Measurements from ENCODE around the gene DTX1.

DTX1 gene

GRCh38 chr12:113056631-113057488 is at the start of gene DTX1:
Gene DTX1, plus strand, starts transcription at chr12:113056730. Its CDS starts 1,463 bp downstream, at chr12:113058193.
- DNase-seq (ENCODE audit: low spot score), result peak; percentile 58
- FAIRE-seq, result no peak

DNA sequence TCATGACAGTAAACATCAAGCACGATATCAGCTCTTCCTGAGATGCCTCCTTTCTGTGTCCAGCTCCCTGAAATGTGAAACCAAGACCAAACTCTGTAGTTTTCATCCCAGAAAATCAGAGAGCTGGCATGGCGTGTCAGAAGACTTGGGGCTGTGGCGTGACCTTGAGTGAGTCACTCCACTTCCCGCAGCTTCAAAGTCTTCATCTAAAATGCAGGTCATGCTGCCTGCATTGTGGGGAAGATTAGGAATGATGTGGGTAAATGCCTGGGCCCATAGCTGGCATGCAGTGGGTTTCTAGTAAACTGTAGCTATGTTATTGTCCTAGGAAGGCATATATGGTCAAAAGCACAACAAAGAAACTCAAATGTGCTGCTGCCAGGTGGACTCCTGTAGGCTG is 49.4 kb upstream of the DTX1 start:
- peak; percentile 70 for DNase-seq (ENCODE audit: low spot score)
- no peak for FAIRE-seq

- FAIRE-seq (no peak), DNase-seq (ENCODE audit: low spot score) (no peak)
Measured at GRCh38 chr12:113010701-113011100, 45.8 kb upstream of the DTX1 start.

DNA sequence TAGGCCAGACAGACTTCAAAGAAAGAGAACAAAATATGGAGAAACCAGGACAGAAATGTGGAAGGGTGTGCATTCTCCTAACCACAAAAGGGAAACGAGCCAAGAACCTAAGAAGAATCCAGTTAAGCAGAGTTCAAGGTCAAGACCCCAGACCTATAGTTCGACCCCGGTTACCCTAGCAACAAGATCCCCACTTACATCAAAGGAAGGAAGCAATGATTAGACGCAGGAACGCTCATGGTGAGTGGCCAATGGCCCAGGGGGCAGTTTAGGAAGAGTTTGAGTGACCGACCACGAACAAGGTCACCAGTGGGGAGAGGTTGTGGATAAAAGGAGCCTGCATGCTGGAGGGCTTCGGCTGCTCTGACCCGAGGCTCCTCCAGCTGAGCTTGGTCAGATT is 42.0 kb upstream of the DTX1 start:
- FAIRE-seq (no peak), DNase-seq (ENCODE audit: low spot score) (no peak)

- DNase-seq (ENCODE audit: low spot score) (no peak), FAIRE-seq (no peak)
Measured at GRCh38 chr12:113016796-113017195, 39.7 kb upstream of the DTX1 start.

GRCh38 chr12:113019025-113019424 is 37.5 kb upstream of the DTX1 start:
- FAIRE-seq (no peak), DNase-seq (ENCODE audit: low spot score) (peak; percentile 38)

DNA sequence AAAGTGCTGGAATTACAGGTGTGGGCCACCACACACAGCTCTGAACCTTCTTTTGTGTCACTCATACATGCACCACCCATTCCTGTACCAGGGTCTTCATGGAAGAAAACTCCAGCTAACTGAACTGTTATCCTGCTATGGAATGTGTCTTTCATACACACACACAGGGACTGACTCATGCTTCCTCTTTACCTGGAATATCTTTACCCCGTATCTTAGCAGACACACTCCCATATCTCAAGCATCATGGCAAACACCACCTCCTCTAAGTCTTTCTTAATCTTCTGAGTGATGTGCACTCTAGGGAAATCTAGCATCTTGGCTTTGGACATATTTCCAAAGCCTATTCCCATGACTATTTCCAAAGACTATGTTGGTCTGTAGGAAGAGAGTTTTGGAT is 35.0 kb upstream of the DTX1 start:
- FAIRE-seq (no peak), DNase-seq (ENCODE audit: low spot score) (no peak)

DNA sequence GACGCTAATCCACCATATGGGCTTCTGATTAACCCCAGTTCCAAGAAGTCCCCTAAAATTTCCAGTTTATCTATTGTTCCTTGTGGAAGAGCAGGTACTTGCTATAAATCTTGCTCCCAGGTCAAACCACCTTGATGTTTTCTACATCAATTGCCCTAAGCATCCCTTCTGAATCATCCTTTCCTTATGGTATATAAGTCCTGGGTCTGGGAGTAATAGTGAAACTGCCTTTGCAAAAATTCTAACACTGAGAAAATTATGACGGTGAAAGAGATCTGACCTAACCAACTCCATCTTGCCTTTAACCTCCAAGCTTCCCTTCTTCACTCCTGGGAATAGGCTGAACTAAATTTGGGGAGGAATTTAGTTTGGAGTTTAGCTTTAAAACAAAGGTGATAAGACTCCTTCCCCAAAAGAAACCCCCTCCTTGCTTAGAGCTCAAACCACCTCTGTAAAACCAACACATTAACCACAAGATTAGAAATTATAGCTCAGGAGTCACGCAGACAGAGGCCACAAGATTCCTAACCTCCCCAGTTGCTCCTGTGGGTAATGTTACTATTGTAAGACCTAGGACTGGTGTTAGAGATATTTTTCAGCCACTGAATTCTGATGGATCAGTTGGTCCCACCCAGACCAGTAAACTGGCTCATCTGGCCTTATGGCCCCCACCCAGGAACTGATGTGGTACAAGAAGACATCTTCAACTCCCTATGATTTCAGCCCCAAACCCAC is 33.8 kb upstream of the DTX1 start:
- no peak for DNase-seq (ENCODE audit: low spot score)
- FAIRE-seq, result no peak

DNA sequence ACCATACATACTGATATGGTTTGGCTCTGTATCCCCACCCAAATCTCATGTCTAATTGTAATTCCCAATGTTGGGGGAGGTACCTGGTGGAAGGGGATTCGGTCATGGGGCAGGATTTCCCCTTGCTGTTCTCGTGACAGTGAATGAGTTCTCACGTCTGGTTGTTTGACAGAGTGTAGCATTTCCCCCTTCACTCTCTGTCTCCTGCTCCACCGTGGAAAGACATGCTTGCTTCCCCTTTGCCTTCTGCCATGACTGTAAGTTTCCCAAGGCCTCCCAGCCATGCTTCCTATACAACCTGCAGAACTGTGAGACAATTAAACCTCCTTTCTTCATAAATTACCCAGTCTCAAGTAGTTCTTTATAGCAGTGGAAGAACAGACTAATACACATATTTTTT is 28.8 kb upstream of the DTX1 start:
- DNase-seq (ENCODE audit: low spot score), result no peak
- no peak for FAIRE-seq

DNA sequence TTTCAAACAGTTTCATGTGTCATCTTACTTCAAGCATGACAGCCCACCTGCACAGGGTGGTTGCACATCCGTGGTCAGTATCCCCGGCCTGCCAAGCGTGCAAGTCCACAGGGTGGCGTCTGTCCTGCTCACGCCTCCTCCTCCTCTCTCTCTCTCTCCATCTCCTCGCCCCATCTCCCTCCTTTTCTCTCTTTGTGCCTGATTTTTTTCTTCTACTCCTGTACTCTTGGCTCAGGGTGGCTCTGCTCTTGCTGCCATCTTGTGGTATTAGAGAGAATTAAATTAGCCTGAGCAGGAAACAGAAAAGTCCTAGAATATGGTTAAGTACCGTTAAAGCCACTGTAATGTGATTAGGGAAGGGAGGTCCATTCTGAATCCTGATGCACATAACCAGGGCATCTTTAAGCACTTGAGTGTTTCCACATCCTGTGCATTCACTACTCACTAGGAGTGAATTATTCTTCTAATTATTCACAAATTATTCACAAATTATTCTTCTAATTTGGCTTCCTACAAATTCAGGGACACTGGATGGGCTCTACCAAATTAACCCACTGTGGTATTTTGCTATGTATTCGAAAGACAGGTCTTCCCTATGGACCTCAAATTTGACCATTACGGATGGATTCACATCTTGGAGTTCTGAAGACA is 25.5 kb upstream of the DTX1 start:
- DNase-seq (ENCODE audit: low spot score) (peak; percentile 78), FAIRE-seq (no peak)

DNA sequence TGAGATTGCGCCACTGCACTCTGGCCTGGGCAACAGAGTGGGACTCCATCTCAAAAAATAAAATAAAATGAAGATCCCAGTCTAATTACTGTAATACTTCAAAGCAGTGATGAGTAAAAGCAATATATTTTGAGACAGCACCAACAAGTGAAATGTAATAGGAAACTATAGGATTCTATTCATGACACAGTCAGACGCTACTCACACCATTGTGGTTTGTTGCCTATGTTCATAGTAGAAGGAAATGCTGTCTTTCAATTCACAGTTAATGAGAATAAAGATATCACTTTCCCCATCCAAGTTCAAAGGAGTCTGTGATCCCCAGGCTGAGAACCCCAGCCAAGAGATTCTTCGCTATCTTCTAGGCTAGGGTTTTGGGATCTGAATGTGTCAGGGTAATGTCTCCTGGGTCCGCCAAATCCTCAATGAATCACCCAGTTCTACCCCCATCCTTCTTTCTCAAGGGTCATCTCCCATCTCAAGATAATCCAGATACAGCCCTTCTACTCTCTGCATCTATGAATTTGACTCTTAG is 16.6 kb upstream of the DTX1 start:
- DNase-seq (ENCODE audit: low spot score), result no peak
- no peak for FAIRE-seq

GRCh38 chr12:113040722-113041171 is 15.8 kb upstream of the DTX1 start:
- FAIRE-seq, result no peak

GRCh38 chr12:113041560-113041959 is 15.0 kb upstream of the DTX1 start:
- FAIRE-seq (no peak), DNase-seq (ENCODE audit: low spot score) (no peak)

More at GRCh38 chr12:113040722-113041171, 15.8 kb upstream of the DTX1 start:
- DNase-seq (ENCODE audit: low spot score), result peak; percentile 69

DNA sequence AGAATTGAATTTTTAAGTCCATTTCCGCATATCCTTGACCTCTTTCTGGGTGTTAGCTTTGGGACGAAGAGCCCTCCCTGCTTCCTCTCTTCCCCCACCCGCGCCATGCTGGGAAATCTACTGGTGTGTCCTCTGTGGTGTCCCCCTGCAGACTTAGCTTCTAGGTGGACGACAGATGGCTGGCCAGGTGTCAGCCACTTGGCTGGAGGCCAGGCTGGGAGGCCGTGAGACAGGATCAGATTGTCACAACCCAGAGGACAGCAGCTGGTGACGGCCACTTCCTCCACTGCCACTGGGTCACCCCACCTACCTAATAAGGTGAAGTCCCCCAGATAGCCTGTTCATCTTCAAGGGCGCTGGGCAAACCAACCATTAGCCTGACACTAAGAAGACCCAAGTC is 13.3 kb upstream of the DTX1 start:
- FAIRE-seq, result no peak
- DNase-seq (ENCODE audit: low spot score), result no peak

GRCh38 chr12:113044516-113044915 is 12.0 kb upstream of the DTX1 start:
- no peak for FAIRE-seq
- no peak for DNase-seq (ENCODE audit: low spot score)

DNA sequence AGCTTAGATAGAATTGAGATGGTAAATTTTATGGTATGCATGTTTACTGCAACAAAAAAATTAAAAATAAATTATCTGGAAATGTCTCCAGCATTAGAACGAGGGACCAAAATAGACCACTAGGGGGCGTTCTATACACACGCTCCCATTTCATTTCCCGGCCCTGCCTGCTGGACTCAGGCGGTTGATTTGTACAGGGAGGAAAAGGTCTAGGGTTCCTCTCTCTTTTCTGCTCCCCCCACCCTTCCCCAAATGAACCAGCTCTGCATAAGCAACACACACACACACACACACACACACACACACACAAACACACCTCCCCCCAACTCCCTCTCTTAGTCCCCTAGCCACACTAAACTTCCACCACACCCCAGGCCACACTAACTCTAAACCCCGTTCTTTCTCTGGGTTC is 7.8 kb upstream of the DTX1 start:
- DNase-seq (ENCODE audit: low spot score) (peak; percentile 81), FAIRE-seq (no peak)

DNA sequence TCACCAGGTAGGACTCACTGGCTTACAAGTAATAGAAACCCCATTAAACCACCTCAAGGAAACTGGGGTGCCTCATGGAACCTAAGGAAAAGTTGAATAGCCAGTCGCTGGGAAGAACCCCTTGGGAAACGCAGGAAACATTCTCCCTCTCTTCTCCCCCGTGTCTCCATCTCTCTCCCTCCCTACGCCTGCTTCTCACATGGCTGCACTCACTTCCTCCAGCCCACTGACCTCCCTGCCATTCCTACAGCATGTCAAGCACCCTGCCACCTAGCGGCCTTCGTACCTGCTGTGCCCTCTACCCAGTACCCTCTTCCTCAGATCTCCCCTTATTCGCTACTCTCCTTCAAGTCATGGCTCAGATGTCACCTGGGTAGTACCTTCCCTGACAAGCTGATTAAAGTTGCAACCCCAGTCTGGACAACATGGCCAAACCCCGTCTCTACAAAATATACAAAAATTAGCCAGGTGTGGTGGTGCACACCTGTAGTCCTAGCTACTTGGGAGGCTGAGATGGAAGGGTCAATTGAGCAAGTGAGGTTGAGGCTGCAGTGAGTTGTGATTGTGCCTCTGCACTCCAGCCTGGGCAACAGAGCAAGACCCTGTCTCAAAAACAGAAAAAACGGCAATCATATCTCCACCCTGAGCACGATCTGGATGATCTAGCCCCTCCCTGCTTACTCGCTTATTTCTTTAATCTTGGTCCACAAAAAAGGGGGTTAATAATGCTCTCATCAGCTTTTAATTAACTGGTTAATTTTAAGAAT is 6.4 kb upstream of the DTX1 start:
- FAIRE-seq, result no peak
- DNase-seq (ENCODE audit: low spot score), result no peak

DNA sequence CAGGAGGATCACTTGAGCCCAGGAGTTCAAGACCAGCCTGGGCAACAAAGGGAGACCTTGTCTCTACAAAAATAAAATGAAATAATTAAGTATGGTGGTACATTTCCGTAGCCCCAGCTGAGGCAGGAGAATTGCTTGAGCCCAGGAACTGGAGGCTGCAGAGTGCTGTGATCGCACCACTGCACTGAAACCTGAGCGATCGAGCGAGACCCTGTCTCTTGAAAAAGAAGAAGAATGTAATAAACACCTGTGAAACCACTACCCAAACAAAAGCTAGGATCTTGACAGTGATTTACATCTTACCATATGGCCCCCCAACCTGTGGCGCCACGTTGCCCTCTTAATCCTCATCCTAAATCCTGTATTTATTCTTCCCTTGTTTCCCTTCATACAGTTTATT is 5.7 kb upstream of the DTX1 start:
- FAIRE-seq, result no peak
- no peak for DNase-seq (ENCODE audit: low spot score)

GRCh38 chr12:113051759-113052158 is 4.8 kb upstream of the DTX1 start:
- DNase-seq (ENCODE audit: low spot score) (no peak), FAIRE-seq (no peak)

DNA sequence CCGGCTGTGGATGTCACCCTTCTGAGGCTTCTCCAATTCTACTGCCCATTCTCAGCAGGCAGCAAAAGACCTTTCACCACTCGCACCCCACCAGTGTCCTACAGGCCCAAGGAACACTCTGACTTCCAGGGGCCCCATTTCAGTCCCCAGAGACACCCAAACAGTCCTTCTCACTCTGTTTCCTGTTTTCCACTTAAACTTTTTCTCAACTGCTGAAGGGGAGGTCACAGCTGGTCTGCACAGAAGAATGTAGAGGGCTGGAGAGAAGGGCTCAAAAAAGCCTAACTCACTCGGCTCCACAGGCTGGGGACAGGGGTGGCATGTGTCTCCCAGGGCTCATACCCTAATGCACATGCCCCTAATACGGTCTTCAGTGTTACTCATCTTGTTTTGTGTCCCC is 4.2 kb upstream of the DTX1 start:
- DNase-seq (ENCODE audit: low spot score) (no peak), FAIRE-seq (no peak)

GRCh38 chr12:113054948-113055486 is 1.5 kb upstream of the DTX1 start:
- DNase-seq (ENCODE audit: low spot score), result no peak
- FAIRE-seq, result no peak

Measured in urothelium cell line (cell line).